22Rv1 (cell line): ENCODE results near the gene EIF4G2.

Experiments
- ZFX ChIP-seq: fragments of 450-650 bp; IDR thresholded peaks from 2 replicates; pipeline ENCODE4 v1.6.1; 2017; ENCODE audit warnings: antibody characterized with exemption, borderline replicate concordance
- TF ChIP-seq, protein P1 (sequence below): fragments of 450-650 bp; IDR thresholded peaks from 2 replicates; pipeline ENCODE4 v1.5.1; 2017; ENCODE audit warnings: mild to moderate bottlenecking

DNA sequence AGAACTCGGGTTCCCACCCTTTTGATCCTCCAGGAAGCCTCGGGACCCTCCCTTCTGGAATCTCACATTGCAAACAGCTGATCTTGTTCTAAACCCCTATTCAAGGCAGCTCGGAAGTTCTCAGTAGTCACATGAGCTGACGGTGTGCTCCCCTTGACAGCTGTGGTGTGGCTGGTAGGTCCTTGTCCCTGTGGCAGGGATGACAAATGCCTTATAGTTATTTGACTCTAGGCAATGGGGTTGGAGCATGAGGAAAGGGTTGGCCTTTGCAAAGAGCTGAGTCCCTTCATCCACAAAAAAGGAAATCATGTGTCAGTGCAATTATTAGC lies 23.6 kb downstream of the EIF4G2 start:
- TF ChIP-seq ZFX, result no peak
- TF ChIP-seq, protein P1, sequence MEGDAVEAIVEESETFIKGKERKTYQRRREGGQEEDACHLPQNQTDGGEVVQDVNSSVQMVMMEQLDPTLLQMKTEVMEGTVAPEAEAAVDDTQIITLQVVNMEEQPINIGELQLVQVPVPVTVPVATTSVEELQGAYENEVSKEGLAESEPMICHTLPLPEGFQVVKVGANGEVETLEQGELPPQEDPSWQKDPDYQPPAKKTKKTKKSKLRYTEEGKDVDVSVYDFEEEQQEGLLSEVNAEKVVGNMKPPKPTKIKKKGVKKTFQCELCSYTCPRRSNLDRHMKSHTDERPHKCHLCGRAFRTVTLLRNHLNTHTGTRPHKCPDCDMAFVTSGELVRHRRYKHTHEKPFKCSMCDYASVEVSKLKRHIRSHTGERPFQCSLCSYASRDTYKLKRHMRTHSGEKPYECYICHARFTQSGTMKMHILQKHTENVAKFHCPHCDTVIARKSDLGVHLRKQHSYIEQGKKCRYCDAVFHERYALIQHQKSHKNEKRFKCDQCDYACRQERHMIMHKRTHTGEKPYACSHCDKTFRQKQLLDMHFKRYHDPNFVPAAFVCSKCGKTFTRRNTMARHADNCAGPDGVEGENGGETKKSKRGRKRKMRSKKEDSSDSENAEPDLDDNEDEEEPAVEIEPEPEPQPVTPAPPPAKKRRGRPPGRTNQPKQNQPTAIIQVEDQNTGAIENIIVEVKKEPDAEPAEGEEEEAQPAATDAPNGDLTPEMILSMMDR, result no peak
